HEK293T (cell line): ENCODE measurements around the gene CTTN.

Source experiments
- CTCF ChIA-PET: fragments of 350-600 bp; formaldehyde crosslinking; extraction: SDS; loops from one replicate; lab custom pipeline; 2021; ENCODE audit warnings: antibody characterized with exemption, inconsistent platforms; lab: Yijun Ruan, JAX
- POLR2A ChIA-PET: fragments of 350-600 bp; formaldehyde crosslinking; extraction: SDS; loops from one replicate; lab custom pipeline; 2020; ENCODE audit warnings: antibody characterized with exemption, inconsistent platforms; lab: Yijun Ruan, JAX
- DNase-seq: peaks from one replicate; pipeline ENCODE4 v3.0.0; 2012; ENCODE audit warnings: mixed read lengths; ENCODE audit errors: extremely low spot score
- ARNT ChIP-seq: fragments of 450-650 bp; IDR thresholded peaks from 2 replicates; pipeline ENCODE4 v1.6.1; 2017; ENCODE audit warnings: mild to moderate bottlenecking
- BHLHE40 ChIP-seq: fragments of 450-650 bp; IDR thresholded peaks from 2 replicates; pipeline ENCODE4 v1.6.1; 2016; ENCODE audit warnings: mild to moderate bottlenecking, moderate library complexity, borderline replicate concordance
- CTBP1 ChIP-seq: fragments of 450-650 bp; IDR thresholded peaks from 2 replicates; pipeline ENCODE4 v1.6.1; 2016; ENCODE audit warnings: borderline replicate concordance
- ELF4 ChIP-seq: fragments of 450-650 bp; IDR thresholded peaks from 2 replicates; pipeline ENCODE4 v1.6.1; 2017; ENCODE audit warnings: antibody characterized with exemption
- FOXA1 ChIP-seq: fragments of 450-650 bp; IDR thresholded peaks from 2 replicates; pipeline ENCODE4 v1.6.1; 2016; ENCODE audit warnings: mild to moderate bottlenecking
- FOXK2 ChIP-seq: fragments of 450-650 bp; IDR thresholded peaks from 2 replicates; pipeline ENCODE4 v1.6.1; 2016; ENCODE audit warnings: mild to moderate bottlenecking
- FOXM1 ChIP-seq: fragments of 450-650 bp; IDR thresholded peaks from 2 replicates; pipeline ENCODE4 v1.6.1; 2017; ENCODE audit warnings: mild to moderate bottlenecking, borderline replicate concordance
- HDGF ChIP-seq: fragments of 450-650 bp; IDR thresholded peaks from 2 replicates; pipeline ENCODE4 v1.6.1; 2017; ENCODE audit warnings: antibody characterized with exemption, borderline replicate concordance
- L3MBTL2 ChIP-seq: fragments of 450-650 bp; conservative IDR thresholded peaks from 2 replicates; pipeline ENCODE4 v1.6.1; 2016; ENCODE audit warnings: mild to moderate bottlenecking
- LEF1 ChIP-seq: fragments of 450-650 bp; IDR thresholded peaks from 2 replicates; pipeline ENCODE4 v1.6.1; 2017; ENCODE audit warnings: mild to moderate bottlenecking, borderline replicate concordance
- NFRKB ChIP-seq: fragments of 450-650 bp; IDR thresholded peaks from 2 replicates; pipeline ENCODE4 v1.6.1; 2016; ENCODE audit warnings: mild to moderate bottlenecking, moderate library complexity
- PKNOX1 ChIP-seq: fragments of 450-650 bp; IDR thresholded peaks from 2 replicates; pipeline ENCODE4 v1.6.1; 2016
- SP1 ChIP-seq: fragments of 450-650 bp; IDR thresholded peaks from 2 replicates; pipeline ENCODE4 v1.6.1; 2017
- SUZ12 ChIP-seq: fragments of 450-650 bp; IDR thresholded peaks from 2 replicates; pipeline ENCODE4 v1.6.1; 2016; ENCODE audit warnings: mild to moderate bottlenecking
- TARDBP ChIP-seq: fragments of 450-650 bp; IDR thresholded peaks from 2 replicates; pipeline ENCODE4 v1.6.1; 2016
- ZNF384 ChIP-seq: fragments of 450-650 bp; IDR thresholded peaks from 2 replicates; pipeline ENCODE4 v1.6.1; 2016

CTTN gene

GRCh38 chr11:70418130-70418529, 19.8 kb downstream of the CTTN start:
- ChIA-PET CTCF (no interaction called here), POLR2A (no interaction called here)
- DNase-seq, result no peak
- TF ChIP-seq PKNOX1, result no peak
- TF ChIP-seq HDGF, result no peak
- TF ChIP-seq BHLHE40, result no peak
- TF ChIP-seq NFRKB, result no peak

- ChIA-PET CTCF (no interaction called here), POLR2A (no interaction called here)
- TF ChIP-seq ARNT (no peak), SP1 (no peak), BHLHE40 (no peak)
- DNase-seq, result no peak
These were observed 21.1 kb downstream of the CTTN start for GRCh38 chr11:70419307-70420007.

GRCh38 chr11:70420008-70420464, 21.7 kb downstream of the CTTN start:
- CTCF ChIA-PET, result no interaction called here
- POLR2A ChIA-PET, result no interaction called here
- TF ChIP-seq ELF4 (no peak), LEF1 (no peak), HDGF (no peak), PKNOX1 (no peak), SP1 (no peak), FOXK2 (no peak), BHLHE40 (no peak), FOXM1 (no peak), ZNF384 (no peak)
- no peak for DNase-seq

GRCh38 chr11:70420496-70420895, 22.2 kb downstream of the CTTN start:
- DNase-seq, result no peak
- POLR2A ChIA-PET, result no interaction called here
- TF ChIP-seq SUZ12, result no peak
- TF ChIP-seq CTBP1, result no peak
- TF ChIP-seq LEF1, result no peak
- TF ChIP-seq FOXA1, result no peak
- CTCF ChIA-PET, result no interaction called here

- ChIA-PET POLR2A (no interaction called here), CTCF (no interaction called here)
- no peak for DNase-seq
These were observed 22.8 kb downstream of the CTTN start for GRCh38 chr11:70421123-70421522.

GRCh38 chr11:70422692-70423522, 24.6 kb downstream of the CTTN start:
- ChIA-PET CTCF (no interaction called here), POLR2A (no interaction called here)
- DNase-seq, result no peak
- no peak for TF ChIP-seq TARDBP
- no peak for TF ChIP-seq NFRKB
- no peak for TF ChIP-seq ELF4
- TF ChIP-seq SP1, result no peak
- TF ChIP-seq FOXK2, result no peak
- TF ChIP-seq FOXM1, result no peak
- no peak for TF ChIP-seq L3MBTL2
- TF ChIP-seq ZNF384, result no peak
- TF ChIP-seq BHLHE40, result no peak
- no peak for TF ChIP-seq PKNOX1
- no peak for TF ChIP-seq CTBP1
- no peak for TF ChIP-seq ARNT
- no peak for TF ChIP-seq FOXA1
- no peak for TF ChIP-seq LEF1
- TF ChIP-seq SUZ12, result no peak
- TF ChIP-seq HDGF, result no peak

More at GRCh38 chr11:70421123-70421522, 22.8 kb downstream of the CTTN start:
- TF ChIP-seq PKNOX1 (no peak), ELF4 (no peak)
